Suppressor macrophage treated with lipopolysaccharide for 1 hour (primary cell): ENCODE data around the gene KRTAP16-1.

Experiments used
- DNase-seq, 3 donors: peaks; one replicate each; pipeline ENCODE4 v3.0.0-alpha.2; 2020 to 2022

Gene KRTAP16-1

DNA sequence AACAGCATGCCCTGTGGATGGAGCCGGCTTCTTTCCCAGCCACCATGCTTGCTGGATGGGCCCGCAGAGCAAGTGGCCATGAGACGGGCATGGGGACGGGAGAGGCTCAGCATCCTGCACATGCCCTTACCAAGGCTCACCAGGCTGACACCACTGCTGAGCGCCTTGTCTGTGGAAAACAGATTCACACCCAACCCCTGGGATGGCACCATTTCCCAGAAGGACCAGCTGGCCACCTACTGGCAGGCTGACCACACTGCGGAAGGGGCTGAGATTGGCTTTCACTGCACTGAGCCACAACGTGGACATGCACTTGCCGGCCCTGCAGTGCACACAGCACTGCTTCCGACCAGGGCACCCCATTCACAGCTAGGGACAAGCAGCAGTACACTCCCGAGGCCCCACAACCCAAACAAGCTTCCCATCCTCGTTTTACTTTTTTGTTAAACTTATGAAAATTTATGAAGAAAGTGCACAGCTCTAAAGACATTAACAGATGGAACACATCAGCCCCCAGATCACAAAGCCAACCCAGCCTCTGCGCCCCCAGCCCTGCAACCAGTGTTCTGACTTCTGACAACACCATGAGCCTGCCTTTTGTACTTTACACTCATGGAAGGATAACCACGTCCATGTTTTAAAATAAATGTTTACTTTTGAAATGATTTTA lies 20.3 kb upstream of the KRTAP16-1 start:
- DNase-seq: peak; percentile 65 to 76 (median 67)

DNA sequence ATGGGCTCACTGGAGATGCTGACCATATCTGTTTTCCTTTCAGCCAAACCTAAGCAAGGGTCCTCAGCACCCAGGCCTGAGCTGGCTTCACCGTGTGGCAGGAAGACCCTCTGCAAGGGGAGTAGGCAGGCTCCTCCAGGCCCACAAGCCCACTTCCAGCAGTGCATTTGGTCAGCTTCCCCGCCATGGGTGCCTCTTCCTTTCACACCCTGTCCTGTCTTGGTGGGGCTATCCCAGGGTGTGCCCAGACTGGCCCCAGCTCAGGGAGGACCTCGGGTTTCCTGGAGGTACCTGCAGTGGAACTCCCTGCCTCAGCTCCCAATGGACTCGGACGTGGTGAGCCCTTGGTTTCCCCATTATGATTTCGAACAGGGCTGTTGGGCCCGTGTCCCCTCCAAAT lies 19.1 kb upstream of the KRTAP16-1 start:
- no peak for DNase-seq

DNA sequence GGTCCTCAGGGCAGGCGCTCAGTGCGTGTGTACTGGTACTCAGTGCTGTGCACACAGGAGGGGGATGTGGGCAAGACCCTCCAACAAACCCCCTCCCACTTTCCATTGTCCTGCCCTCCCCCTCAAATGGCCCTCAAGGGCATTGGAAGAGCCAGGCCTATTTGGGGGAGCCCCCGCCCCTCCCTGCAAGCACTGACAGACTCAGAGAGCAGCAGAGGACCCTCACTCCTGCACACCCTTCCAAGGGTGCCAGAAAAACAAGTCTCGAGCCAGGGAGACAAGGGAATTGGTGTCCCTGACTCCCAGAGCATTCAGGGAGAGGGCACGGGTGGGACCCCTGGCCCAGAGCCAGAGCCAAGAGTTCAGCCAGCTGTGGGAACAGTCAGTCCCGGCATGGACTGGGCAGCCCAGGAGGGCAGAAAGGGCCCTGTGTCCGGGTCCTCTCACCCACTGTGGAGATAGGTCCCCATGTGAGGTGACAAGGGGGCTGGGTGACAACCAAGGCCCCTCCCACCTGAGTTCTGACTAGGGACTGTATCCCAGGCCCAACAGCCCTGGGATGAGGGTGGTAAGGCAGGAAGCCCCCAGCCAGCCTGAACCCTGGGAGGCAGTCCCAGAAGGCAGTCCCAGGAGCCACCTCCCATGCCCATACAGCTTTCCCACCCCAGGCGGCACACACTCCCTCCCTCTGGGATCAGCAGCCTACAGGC lies 18.5 kb upstream of the KRTAP16-1 start:
- no peak for DNase-seq

DNA sequence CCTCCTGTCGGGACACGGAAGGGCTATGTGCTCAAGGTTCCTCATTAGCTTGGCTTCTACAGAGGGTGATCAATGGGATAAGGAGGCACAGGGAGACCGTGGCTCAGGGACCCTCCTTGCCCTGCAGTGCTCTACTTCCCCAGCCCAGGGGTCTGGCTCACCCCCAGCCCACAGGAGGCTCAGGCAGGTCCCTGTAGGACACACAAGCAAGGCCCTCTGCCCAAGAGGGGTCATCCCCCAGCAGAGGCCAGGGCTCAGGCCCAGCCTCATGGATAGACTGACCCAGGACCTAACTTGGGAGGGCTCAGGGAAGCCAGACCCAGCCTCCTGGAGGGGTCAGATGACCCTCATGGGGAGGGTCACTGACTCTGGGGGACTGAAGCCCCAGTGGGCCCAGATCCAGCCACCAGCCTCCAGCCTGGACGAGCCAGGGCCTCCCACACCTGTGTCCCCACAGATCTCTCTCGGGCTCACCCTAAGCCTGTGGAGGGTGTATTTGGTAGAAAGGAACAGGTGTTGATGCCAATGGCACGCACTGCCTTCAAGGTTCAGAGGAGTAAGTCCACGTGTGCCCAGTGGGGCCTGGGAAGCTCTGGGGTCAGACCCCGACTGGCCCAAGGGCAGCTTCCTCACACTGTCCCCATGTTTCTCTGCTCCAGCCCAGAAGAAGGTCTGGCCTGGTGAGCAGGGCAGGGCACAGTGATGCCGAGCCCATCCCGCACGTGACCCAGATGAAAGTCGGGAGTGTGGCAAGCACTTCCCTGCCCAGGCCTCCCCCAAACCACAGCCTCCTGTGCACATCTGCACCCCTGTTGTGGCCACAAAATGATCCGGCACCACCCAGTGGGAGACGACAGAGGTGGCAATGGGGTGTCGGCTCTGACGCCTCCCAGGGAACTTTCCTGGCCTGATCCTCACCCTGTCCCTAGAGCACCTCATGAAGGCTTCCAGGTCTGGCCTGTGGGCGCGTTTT lies 17.4 kb upstream of the KRTAP16-1 start:
- DNase-seq: no peak

DNA sequence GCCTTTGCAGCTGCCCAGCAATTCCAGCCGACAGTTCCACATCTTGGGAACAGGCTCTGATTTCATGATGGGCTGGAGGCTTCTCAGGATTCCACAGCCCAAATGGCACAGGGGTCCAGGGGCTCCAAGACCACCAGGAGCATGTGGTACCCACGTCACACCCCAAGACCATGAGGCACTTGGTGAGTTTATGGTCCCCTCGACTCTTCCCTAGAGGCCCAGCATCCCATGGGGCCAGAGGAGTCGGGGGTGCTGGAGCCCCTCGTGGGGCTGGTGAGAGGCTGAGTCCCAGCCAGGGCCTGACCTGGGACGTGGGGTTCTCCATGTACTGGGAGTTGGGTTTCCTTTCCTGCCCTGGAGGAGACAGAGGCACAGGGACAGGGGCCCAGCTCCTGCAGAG lies 16.5 kb upstream of the KRTAP16-1 start:
- DNase-seq: no peak

DNA sequence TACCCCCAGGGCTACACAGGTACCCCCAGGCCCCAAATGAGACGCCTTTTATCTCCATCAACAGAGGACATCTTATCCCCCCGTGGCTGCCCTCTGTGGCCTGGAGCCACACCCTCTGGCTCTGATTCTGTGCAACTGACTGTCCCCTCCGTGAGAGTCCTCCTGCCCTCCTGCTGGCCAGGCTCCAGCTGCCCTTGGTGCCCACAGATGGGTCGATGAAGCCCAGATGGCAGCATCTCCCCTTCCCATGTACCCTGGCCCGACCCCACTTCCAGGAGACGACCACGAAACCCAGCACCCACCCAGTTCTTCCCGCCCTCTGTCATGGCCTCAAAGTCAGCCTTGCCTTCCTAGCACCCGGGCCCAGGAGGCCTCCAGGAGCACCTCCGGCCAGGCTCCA lies 16.0 kb upstream of the KRTAP16-1 start:
- no peak for DNase-seq

DNA sequence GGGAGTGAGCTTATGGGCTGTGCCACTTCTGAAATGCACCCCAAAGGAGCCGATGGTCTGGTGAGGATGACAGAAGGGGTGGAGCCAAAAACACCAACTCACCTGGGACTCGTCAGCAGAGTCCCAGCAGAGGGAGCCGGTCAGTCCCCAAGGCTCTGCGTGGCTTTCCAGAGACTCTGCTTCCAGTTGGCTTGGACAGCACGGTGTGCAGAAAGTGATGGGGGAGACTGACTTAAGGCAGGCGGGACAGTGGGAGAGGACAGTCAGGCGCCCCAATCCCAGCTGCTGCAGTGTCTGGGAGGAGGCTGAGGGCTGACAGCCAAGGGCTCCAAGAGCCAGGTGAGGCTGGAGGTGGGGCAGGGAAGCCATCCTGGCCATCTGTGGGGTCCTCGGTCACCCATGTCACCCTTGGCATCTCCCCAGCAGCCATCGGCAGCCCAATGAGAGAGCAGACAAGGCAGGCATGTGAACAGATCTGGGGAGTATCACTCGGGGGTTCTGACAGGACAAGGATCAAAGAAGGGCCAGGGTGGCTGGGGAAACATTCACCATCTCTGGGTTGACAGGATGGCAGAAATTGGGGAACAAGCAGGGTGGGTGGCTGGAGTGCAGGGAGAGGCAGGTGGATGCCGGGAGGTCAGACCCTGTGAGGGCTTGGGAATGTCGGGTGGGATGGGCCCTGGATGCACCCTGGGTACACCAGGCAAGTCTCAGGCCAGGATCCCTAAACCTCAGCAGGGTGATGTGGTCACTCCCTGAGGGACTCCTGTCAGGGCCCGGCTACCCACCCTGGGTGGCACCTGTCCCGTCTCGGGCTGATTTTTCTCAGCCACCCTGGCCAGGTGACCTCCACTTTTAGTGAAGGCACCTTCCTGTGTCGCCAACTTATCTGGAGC lies 15.3 kb upstream of the KRTAP16-1 start:
- DNase-seq: no peak

DNA sequence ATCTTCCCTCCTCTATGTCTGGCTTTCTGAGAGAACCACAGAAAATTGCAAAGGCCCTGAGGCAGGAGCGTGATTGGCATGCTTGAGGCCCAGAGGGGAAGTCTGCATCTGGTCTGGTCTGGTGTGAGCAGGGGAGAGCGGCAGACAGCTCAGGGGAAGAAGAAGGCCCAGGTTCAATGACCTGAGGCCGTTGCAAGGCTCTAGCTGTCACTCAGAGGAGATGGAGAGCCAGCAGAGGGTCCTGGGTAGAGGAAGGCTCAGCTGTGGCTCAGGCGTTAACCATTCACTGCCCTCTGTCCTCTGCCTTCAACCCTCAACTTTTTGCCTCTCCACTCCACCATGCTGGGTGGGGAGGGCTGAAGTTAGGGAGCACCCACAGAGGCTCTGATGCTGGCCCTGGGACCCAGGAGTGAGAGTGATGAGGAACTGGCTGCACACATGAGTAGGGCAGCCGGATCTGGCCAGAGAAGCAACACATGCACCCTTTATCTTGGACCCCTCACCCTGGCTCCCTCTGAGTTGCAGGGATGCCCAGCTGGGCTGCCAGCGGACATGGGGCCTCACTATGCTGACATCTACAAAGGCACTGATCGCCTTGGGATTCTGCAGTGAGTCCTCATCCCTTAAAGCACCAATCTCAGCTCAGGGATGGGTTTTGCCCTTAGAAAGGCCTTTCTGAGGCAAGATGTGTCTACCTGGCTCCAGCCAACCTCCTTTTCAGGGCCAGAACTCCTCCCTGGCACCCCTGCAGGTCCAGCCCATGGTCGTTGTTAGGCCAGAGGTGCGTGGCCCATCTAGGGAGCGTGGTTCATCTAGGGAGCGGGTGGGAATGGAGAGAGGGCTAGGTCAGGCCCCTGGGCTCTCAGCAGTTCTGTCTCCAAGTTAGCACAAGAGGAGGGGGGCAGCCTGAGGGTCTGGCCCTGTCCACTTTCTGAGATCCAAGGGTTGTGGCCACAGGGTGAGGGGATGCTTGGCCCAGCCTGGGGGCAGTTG lies 14.1 kb upstream of the KRTAP16-1 start:
- DNase-seq: no peak

DNA sequence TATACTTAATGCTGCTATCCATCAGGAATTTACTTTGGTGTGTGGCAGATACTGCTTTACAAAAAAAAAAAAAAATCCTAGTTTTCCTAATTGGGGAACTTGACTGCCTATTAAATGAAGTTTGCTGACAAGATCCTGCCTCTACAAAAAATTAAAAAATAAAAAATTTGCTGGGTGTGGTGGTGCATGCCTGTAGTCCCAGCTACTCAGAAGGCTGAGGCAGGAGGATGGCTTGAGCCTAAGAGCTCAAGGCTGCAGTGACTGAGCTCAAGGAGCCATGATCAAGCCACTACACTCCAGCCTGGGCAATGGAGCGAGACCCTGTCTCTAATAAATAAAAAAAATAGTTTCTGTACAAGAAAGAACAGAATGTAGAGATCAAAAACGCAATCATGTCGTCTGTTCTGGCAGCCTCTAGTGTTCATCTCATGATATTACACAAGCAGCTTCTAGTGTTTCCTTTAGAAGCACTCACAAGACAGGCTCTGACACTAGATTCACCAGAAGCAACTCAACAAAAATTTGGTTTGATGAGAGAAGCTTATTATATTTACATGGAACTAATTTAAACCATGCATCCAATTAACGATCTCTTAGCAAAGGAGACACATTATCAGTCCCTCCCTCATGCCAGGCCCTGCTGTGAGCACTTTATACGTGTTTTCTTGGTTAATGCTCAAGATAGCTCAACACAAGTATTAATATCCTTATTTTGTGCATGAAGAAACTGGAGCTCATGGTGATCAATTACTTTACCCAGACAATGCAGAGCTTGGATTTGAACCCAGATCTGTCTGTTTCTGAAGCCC lies 13.2 kb upstream of the KRTAP16-1 start:
- peak; percentile 41 to 59 (median 55) for DNase-seq

DNA sequence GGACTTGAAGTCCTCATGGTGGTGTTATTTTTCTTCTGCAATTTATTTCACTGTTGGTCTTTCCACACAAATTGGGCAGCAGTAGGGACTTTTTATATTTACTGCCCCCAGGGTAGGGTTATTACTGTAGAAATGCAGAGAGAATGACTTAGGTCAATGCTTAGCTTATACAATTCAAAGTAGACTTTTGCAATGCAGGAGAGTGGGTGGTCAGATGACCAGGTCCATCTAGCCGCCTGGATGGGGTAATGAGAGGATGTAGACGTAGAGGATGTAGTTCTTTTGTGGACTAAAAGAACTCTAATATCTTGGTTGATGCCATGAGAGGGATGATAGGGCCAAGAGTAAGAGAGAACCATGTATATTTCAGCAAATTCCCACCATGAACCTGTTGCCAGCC lies 9.1 kb upstream of the KRTAP16-1 start:
- DNase-seq: no peak

DNA sequence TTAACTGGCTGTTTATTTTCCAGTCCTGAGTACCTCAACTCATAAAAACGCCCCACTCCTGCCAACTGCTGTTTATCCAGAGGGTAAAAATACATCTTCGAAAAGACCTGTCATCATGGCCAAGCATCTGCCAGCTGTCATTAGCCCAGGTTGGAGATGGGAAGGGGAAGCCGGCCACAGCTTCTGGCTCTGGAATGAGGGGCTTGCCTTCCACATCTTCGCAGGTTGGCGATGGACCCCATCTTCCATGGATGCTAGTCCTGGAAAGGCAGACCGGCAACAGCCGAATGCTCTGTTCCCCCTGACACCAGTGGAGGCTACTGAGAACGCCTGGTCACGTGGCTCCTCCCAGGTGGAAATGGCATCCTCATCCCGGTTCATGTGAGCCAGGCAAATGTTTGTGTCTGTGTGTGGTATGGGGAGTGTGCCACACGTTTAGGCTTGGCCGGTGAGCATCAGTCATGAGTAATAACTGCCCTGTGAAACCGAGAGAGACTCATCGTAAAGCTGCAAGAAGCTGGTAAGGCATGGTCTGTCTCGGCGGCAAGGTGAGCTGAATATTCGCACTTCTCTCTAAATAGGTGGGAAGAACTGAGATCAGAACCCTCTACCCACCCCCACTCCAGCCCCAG lies 6.8 kb upstream of the KRTAP16-1 start:
- DNase-seq: no peak

DNA sequence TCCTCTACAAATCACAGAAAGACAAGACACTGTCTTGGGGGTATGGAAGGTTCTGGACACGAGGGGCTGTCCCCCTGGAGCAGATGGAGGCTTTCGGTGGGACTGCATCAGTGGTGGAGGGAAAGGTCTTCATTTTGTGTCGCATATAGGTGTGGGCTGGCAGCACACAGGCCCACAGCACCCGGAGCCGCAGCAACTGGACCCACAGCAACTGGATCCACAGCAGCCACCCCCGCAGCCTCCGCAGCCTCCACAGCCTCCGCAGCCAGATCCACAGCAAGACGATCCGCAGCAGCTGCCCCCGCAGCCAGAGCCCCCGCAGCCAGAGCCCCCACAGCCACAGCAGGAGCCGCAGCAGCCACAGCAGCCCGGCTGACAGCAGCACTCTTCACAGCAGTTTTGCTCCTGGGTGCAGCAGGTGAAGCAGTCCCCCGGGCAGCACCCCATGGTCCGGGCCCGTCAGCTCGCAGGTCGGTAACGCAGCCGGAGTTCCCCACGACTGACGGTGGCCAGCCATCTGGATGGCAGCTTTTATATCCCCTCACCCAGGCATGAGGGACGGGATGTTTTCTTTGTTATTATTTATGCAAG lies 6.2 kb upstream of the KRTAP16-1 start, which contains the start of gene KRTAP17-1:
Gene KRTAP17-1, minus strand, starts transcription at position 507 of the 591 bp plus-strand sequence. Its CDS starts 60 bp downstream, at position 447.
- DNase-seq: no peak

DNA sequence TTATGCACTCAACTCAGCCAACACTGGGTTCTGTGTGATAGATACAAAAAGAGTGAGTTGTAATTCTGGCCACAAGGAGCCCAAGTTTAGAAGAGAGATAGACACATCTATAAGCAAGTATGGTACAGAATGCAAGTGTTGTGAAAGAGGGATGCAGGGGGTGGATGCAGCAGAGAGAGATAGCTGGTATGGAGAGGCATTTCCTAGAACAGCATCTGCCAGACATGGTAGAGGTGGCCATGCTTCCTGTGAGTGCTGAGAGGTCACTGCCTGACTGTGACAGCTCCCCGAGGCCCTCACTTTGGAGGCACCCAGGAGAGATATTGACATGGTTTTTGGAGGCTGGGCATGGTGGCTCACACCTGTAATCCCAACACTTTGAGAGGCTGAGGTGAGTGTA lies 2.0 kb upstream of the KRTAP16-1 start:
- no peak for DNase-seq

DNA sequence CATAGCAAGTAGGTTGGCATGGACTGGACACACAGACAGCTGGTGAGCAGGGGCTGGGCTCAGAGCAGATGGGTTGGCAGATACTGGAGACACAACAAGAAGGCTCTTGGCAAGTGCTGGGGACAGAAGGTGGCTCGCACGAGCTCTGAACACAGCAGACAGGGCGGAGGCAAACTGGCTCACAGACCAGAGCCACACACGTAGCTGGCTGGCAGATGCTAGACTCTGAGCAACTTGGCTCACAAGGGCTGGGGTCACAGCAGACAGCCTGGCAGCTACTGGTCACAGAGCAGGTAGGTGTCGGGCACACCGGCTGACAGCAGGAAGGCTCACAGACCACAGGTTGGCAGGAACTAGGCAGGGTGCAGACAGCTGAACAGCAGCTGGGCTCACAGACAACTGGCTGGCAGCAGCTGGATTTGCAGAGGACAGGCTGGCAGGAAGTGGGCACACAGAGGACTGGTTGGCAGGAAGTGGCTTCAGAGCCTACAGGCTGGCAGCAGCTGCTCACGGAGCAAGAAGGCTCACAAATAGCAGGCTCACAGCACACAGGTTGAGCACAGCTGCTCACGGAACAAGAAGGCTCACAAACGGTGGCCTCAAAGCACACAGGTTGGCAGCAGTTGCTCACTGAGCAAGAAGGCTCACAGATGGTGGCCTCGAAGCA lies 725 bp downstream of the KRTAP16-1 start:
- no peak for DNase-seq

DNA sequence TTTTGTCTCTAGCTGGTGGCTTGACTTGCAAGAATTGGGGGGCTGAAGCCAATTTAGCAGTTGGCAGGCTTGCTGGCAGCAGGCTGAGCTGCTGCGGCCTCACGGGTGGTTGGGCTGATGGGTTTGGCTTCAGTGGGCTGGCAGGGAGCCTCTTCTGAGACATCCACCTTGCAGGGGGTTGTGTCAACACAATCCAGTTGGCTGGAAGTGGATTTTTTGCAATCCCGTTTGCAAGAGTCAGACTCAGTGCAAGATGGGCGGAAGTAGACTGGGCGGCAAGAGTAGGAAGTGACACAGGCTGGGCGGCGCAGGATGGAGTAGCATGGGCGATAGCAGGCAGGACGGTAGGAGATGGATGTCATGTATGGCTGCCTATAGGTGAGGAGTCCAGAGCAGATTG lies 1.5 kb downstream of the KRTAP16-1 start:
- DNase-seq: peak in 2 of 3 donors; percentile 34 to 43

DNA sequence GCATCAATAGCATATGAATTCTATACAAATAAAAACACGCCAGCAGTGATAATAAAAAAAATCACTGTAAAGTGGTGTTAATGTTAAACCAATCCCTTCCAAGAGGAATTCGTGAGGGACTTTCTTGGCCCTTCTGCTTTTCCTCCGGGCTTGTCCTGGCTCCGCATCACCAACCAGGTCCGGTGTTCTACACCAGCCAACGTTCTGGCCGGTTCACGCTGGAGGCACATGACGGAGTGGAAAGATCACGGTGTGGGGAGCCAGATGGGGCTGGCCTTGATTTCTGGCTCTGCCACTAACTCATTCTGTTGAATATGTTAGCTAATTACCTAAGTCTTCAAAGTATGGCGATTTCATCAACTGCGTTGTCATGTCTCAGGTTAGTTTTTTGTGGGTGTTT lies 5.0 kb downstream of the KRTAP16-1 start:
- DNase-seq: no peak

DNA sequence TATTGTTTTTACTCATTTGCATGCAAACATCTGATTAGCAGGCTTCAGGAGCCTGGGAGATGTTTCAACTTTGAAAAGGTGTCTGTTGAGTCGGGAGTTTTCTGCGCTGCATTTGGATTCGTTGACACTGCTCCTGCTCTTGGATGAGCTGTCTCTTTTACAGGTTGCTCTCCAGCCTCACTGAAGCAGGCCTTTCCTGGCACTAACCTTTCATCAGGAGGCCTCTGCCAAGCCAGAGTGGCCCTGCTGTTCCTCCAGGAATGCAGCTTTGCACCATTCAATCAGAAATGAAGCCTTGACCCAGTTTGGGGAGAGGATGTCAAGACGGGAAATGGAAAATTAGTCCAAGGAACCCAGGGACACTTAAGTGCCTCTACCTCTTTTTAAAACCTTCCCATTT lies 6.1 kb downstream of the KRTAP16-1 start:
- no peak for DNase-seq
